Lower lobe of right lung (tissue), 2 donors: ENCODE results near the gene APBB1IP. TPM values are rescaled to one million over a fixed set of nuclear protein-coding genes. Genes with fewer than 3 reads are reported as not detected.
"Not testable (repeated sequence)": the region's sequence is repeated elsewhere in the genome, so short reads cannot be mapped to it uniquely, and the experiment has no call there.

Experiments used
- ATAC-seq, 2 donors: fragments of 200-7000 bp; cut with Tn5 transposase; one replicate each; pipeline ENCODE4 v1.9.1; 2020 to 2022; ENCODE audit warnings: mild to moderate bottlenecking in 2 of 2, moderate library complexity in 2 of 2
- DNase-seq: peaks from one replicate; pipeline ENCODE4 v3.0.0-alpha.2; 2020
- H3K27ac ChIP-seq: fragments of 200-600 bp; one replicate; pipeline ENCODE4 v1.8.0; 2022
- H3K27me3 ChIP-seq: fragments of 200-600 bp; one replicate; pipeline ENCODE4 v1.8.0; 2022; ENCODE audit warnings: low read depth
- H3K36me3 ChIP-seq: fragments of 200-600 bp; one replicate; pipeline ENCODE4 v1.8.0; 2022; ENCODE audit warnings: mild to moderate bottlenecking
- H3K4me1 ChIP-seq: fragments of 200-600 bp; one replicate; pipeline ENCODE4 v1.8.0; 2022
- H3K4me3 ChIP-seq: fragments of 200-600 bp; one replicate; pipeline ENCODE4 v1.8.0; 2022; ENCODE audit warnings: mild to moderate bottlenecking
- H3K9me3 ChIP-seq: fragments of 200-600 bp; one replicate; pipeline ENCODE4 v1.8.0; 2022
- CTCF ChIP-seq: fragments of 200-600 bp; IDR thresholded peaks from one replicate; pipeline ENCODE4 v1.8.0; 2022; ENCODE audit warnings: antibody characterized with exemption, mild to moderate bottlenecking
- intact Hi-C: fragments of 100-400 bp; cut with DNase I; formaldehyde crosslinking; loops from one replicate; pipeline ENCODE4 v1.11.0; 2022
- total RNA-seq: library from RNA; stranded (reverse); fragmentation: NEBNext Ultra II Directional; extraction: Animal tissue kit (Norgen Biotek cat#: 25700); gene quantifications from one replicate; pipeline ENCODE4 v1.2.1, GENCODE V29; 2021
- donor health status: DM: no; HTN: yes; CAD: no; lungs with severe emphysema.

APBB1IP gene
- total RNA-seq, 1 donor from 2014 or later = 36.8 TPM

GRCh38 chr10:26485150-26485941 is 47.2 kb downstream of the APBB1IP start:
- TF ChIP-seq CTCF = no peak
- intact Hi-C loops = no loop called here
- Histone ChIP-seq H3K27ac (peak overlapping the region; percentile 61), H3K27me3 (no peaks in the 10 kb centered on the region), H3K4me3 (no peak overlapping the region), H3K9me3 (no peaks in the 10 kb centered on the region), H3K36me3 (no peaks in the 10 kb centered on the region), H3K4me1 (peaks cover 48% of the 10 kb centered on the region)
- no peak for DNase-seq
- ATAC-seq = peak; percentile 85 to 91

GRCh38 chr10:26486304-26486703 is 48.2 kb downstream of the APBB1IP start:
- Histone ChIP-seq H3K27ac (peak overlapping the region; percentile 61), H3K36me3 (no peaks in the 10 kb centered on the region), H3K4me3 (no peak overlapping the region), H3K27me3 (no peaks in the 10 kb centered on the region), H3K4me1 (peaks cover 47% of the 10 kb centered on the region), H3K9me3 (no peaks in the 10 kb centered on the region)
- intact Hi-C loops = no loop called here
- no peak for TF ChIP-seq CTCF
- ATAC-seq (no peak), DNase-seq (no peak)

- TF ChIP-seq CTCF = no peak
- H3K36me3 ChIP-seq = peaks cover 2% of the 10 kb centered on the region
- peak overlapping the region; percentile 61 for H3K27ac ChIP-seq
- DNase-seq (no peak), ATAC-seq (peak; percentile 32 to 62)
- intact Hi-C loops = no loop called here
- no peaks in the 10 kb centered on the region for H3K27me3 ChIP-seq
- H3K4me3 ChIP-seq = no peak overlapping the region
- peaks cover 52% of the 10 kb centered on the region for H3K4me1 ChIP-seq
- no peaks in the 10 kb centered on the region for H3K9me3 ChIP-seq
These were observed 49.1 kb downstream of the APBB1IP start for GRCh38 chr10:26486990-26487850.

GRCh38 chr10:26488344-26488743 is 50.2 kb downstream of the APBB1IP start:
- ATAC-seq (no peak), DNase-seq (no peak)
- H3K27me3 ChIP-seq = no peaks in the 10 kb centered on the region
- no peaks in the 10 kb centered on the region for H3K9me3 ChIP-seq
- no peak overlapping the region for H3K4me3 ChIP-seq
- H3K36me3 ChIP-seq = peaks cover 5% of the 10 kb centered on the region
- no peak overlapping the region for H3K27ac ChIP-seq
- H3K4me1 ChIP-seq = peaks cover 43% of the 10 kb centered on the region
- intact Hi-C loops = no loop called here
- no peak for TF ChIP-seq CTCF

GRCh38 chr10:26489081-26489480 is 50.9 kb downstream of the APBB1IP start:
- H3K36me3 ChIP-seq = peaks cover 6% of the 10 kb centered on the region
- DNase-seq = no peak
- H3K4me1 ChIP-seq = peaks cover 43% of the 10 kb centered on the region
- no peak overlapping the region for H3K4me3 ChIP-seq
- ATAC-seq = no peak
- H3K27ac ChIP-seq = no peak overlapping the region
- H3K9me3 ChIP-seq = no peaks in the 10 kb centered on the region
- intact Hi-C loops = no loop called here
- no peaks in the 10 kb centered on the region for H3K27me3 ChIP-seq
- no peak for TF ChIP-seq CTCF

- DNase-seq, intact Hi-C loops, H3K27me3 ChIP-seq, H3K4me3 ChIP-seq, H3K27ac ChIP-seq, H3K9me3 ChIP-seq, ATAC-seq: not testable (repeated sequence)
- peaks cover 11% of the 10 kb centered on the region for H3K36me3 ChIP-seq
- H3K4me1 ChIP-seq = peaks cover 35% of the 10 kb centered on the region
These were observed 52.2 kb downstream of the APBB1IP start for GRCh38 chr10:26490367-26490766.
